Mesodermal cell (in vitro differentiated cells): ENCODE measurements around the gene SMARCAL1. TPM values are rescaled to one million over a fixed set of nuclear protein-coding genes. Genes with fewer than 3 reads are reported as not detected.

Experiments
- H3K27ac ChIP-seq: 2 replicates; pipeline ENCODE4 v1.7.0; 2013; ENCODE audit warnings: mild to moderate bottlenecking, low read depth, low read length, moderate library complexity; ENCODE audit not compliant: severe bottlenecking
- H3K36me3 ChIP-seq: 2 replicates; pipeline ENCODE4 v1.7.1; 2013; ENCODE audit warnings: mild to moderate bottlenecking, low read length, moderate library complexity; ENCODE audit not compliant: control insufficient read depth, insufficient read depth
- H3K4me1 ChIP-seq: one replicate; pipeline ENCODE4 v1.7.1; 2013; ENCODE audit warnings: mild to moderate bottlenecking, low read length; ENCODE audit not compliant: insufficient read depth, control insufficient read depth, poor library complexity, severe bottlenecking
- H3K4me3 ChIP-seq: 2 replicates; pipeline ENCODE4 v1.7.0; 2013; ENCODE audit warnings: low read length, control low read depth, mild to moderate bottlenecking; ENCODE audit not compliant: insufficient read depth, poor library complexity, severe bottlenecking; ENCODE audit errors: extremely low read depth
- H3K9me3 ChIP-seq: 2 replicates; pipeline ENCODE4 v1.7.1; 2013; ENCODE audit warnings: mild to moderate bottlenecking, low read length, moderate library complexity; ENCODE audit not compliant: control insufficient read depth
- WGBS, 2 experiments: methylation state at CpG; one replicate each; pipeline ENCODE4 v1.1.5; 2013; ENCODE audit warnings: missing lambda C conversion rate in 2 of 2; ENCODE audit not compliant: insufficient coverage in 2 of 2; 5-methylcytosine and 5-hydroxymethylcytosine counted together
- polyA plus RNA-seq, 2 experiments: library from polyadenylated mRNA; stranded (reverse); fragments of 50-300 nt; gene quantifications; one replicate each; pipeline ENCODE4 v1.2.3, GENCODE V29; 2013

SMARCAL1 gene
- polyA plus RNA-seq (2013, experiment 1 of 2), result 31.7 TPM
- polyA plus RNA-seq (2013, experiment 2 of 2), result 34.6 TPM

- no peaks in the 10 kb centered on the region for H3K4me1 ChIP-seq
- 9% methylated on average over 41 to 50 of the region's 56 CpGs for WGBS, 2 experiments
- no peaks in the 10 kb centered on the region for H3K9me3 ChIP-seq
- peak within 1 kb of the TSS; percentile 74 for H3K27ac ChIP-seq
- peak within 1 kb of the TSS; percentile 80 for H3K4me3 ChIP-seq
- H3K36me3 ChIP-seq, result peaks cover 29% of the 10 kb centered on the region
Observed at GRCh38 chr2:216412022-216412999, at the start of gene SMARCAL1. Gene SMARCAL1 (plus strand): TSS chr2:216412484. CDS start chr2:216414705, 2,221 bp downstream.

- 100% methylated on average over 1 of the region's 2 CpGs; no CpG with 5 or more reads in 1 of the 2 experiments for WGBS, 2 experiments
- peaks cover 88% of the 10 kb centered on the region for H3K36me3 ChIP-seq
- no peak overlapping the region for H3K27ac ChIP-seq
- H3K9me3 ChIP-seq, result no peaks in the 10 kb centered on the region
- H3K4me1 ChIP-seq, result peaks cover 17% of the 10 kb centered on the region
- no peak overlapping the region for H3K4me3 ChIP-seq
Observed at GRCh38 chr2:216362730-216363129, 49.6 kb upstream of the SMARCAL1 start.

- no CpG with 5 or more reads among the region's 3 CpGs for WGBS, 2 experiments
- no peak overlapping the region for H3K27ac ChIP-seq
- peaks cover 90% of the 10 kb centered on the region for H3K36me3 ChIP-seq
- H3K4me3 ChIP-seq, result no peak overlapping the region
- H3K9me3 ChIP-seq, result no peaks in the 10 kb centered on the region
- H3K4me1 ChIP-seq, result peaks cover 17% of the 10 kb centered on the region
Observed at GRCh38 chr2:216363221-216363620, 49.1 kb upstream of the SMARCAL1 start.

GRCh38 chr2:216365518-216365917 is 46.8 kb upstream of the SMARCAL1 start:
- peaks cover 68% of the 10 kb centered on the region for H3K36me3 ChIP-seq
- H3K4me1 ChIP-seq, result peaks cover 27% of the 10 kb centered on the region
- H3K9me3 ChIP-seq, result no peaks in the 10 kb centered on the region
- H3K4me3 ChIP-seq, result no peak overlapping the region
- no peak overlapping the region for H3K27ac ChIP-seq
- 100% methylated on average over 2 of the region's 2 CpGs; no CpG with 5 or more reads in 1 of the 2 experiments for WGBS, 2 experiments

- Histone ChIP-seq H3K4me3 (no peak overlapping the region), H3K4me1 (peaks cover 27% of the 10 kb centered on the region), H3K27ac (no peak overlapping the region), H3K36me3 (peaks cover 56% of the 10 kb centered on the region), H3K9me3 (no peaks in the 10 kb centered on the region)
- WGBS, 2 experiments, result 79 to 87% methylated on average over 3 to 5 of the region's 5 CpGs
Observed at GRCh38 chr2:216366777-216367471, 45.4 kb upstream of the SMARCAL1 start.

- Histone ChIP-seq H3K36me3 (peaks cover 30% of the 10 kb centered on the region), H3K9me3 (no peaks in the 10 kb centered on the region), H3K27ac (no peak overlapping the region), H3K4me3 (peak overlapping the region; percentile 65), H3K4me1 (peaks cover 35% of the 10 kb centered on the region)
- 91 to 97% methylated on average over 14 to 16 of the region's 18 CpGs for WGBS, 2 experiments
Observed at GRCh38 chr2:216369821-216370220, 42.5 kb upstream of the SMARCAL1 start.

- Histone ChIP-seq H3K36me3 (peaks cover 16% of the 10 kb centered on the region), H3K4me1 (peaks cover 40% of the 10 kb centered on the region), H3K4me3 (peak overlapping the region; percentile 65), H3K27ac (no peak overlapping the region), H3K9me3 (no peaks in the 10 kb centered on the region)
- 0 to 1% methylated on average over 30 to 34 of the region's 53 CpGs for WGBS, 2 experiments
Observed at GRCh38 chr2:216370961-216371712, 41.1 kb upstream of the SMARCAL1 start.

- 0 to 2% methylated on average over 30 to 33 of the region's 60 CpGs for WGBS, 2 experiments
Observed at GRCh38 chr2:216371721-216372702, 40.3 kb upstream of the SMARCAL1 start, which contains the start of gene MARCHF4. Gene MARCHF4 (minus strand): TSS chr2:216372483. CDS start chr2:216370260, 2,223 bp downstream.

GRCh38 chr2:216372761-216373291 is 39.5 kb upstream of the SMARCAL1 start:
- Histone ChIP-seq H3K36me3 (peaks cover 4% of the 10 kb centered on the region), H3K4me1 (peaks cover 31% of the 10 kb centered on the region), H3K4me3 (peak overlapping the region; percentile 65), H3K27ac (peak overlapping the region; percentile 95), H3K9me3 (no peaks in the 10 kb centered on the region)
- 10 to 26% methylated on average over 2 of the region's 6 CpGs for WGBS, 2 experiments

More at GRCh38 chr2:216371721-216372702, 40.3 kb upstream of the SMARCAL1 start, which contains the start of gene MARCHF4:
- H3K4me1 ChIP-seq, result peaks cover 36% of the 10 kb centered on the region
- H3K4me3 ChIP-seq, result peak within 1 kb of the TSS; percentile 65
- peaks cover 8% of the 10 kb centered on the region for H3K36me3 ChIP-seq
- H3K27ac ChIP-seq, result peak within 1 kb of the TSS; percentile 95
- no peaks in the 10 kb centered on the region for H3K9me3 ChIP-seq
